ENCODE results near the gene ARSG.
"Not testable (repeated sequence)": the region's sequence is repeated elsewhere in the genome, so short reads cannot be mapped to it uniquely, and the experiment has no call there.

The ARSG gene

DNA sequence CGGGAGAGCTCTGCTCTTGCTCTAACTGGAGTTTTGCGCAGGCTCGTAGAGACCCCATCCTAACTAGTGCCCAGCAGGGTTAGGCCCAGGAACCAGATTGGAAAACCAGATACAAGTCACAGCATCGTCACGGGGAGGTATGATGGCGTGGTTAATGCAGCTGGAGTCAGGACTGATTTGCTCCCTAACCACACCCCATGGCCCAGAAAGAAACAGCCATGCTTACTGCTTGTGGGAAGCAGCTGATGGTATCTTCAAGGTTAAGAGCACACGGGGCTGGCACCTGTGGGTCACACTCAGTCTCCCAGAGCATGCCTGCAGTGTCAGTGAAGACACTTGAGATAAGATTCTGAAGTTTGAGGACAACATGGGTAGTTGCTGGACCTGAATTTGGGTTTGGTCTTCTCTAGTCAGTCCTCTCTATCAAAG is 105.8 kb downstream of the ARSG start:
- no peak for DNase-seq (ENCODE audit: low spot score)

- DNase-seq (ENCODE audit: low spot score) = peak; percentile 85
Observed at GRCh38 chr17:68398691-68399637, 107.7 kb downstream of the ARSG start.

DNA sequence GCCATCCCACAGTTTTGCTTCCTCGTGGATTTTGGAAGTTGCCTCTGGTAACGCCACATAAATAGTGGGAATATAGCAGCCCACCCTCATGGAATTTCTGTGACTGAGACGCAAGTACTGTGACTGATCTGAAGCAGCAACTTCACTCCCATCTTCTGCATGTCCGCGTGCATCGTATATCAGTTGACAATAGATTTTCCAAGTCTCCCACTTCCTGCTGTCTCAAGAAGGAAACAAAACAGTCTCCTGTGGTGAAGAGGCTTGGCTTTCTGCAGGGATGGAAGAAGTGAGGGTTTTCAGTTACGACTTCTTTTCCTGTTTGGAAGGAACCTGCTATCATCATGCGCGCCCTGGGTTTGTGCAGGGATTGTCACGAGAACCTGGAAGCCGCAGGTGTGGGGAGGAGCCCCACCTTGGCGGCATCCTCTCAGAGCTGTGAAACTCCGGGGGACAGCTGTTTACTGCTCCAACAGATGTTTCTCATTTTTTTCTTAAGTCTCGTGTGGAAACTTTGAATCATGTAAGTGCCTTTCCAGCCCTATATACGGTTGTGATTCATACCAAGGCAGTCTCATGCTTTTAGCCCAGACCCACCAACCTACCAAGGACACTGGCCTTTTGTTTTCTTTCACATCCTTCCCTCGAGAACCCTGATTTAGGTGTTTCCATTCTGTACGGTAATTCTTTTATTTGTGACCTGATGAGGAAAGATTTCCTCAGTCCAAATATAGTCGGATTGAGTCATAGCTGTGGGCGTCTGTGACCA is 108.5 kb downstream of the ARSG start:
- no peak for DNase-seq (ENCODE audit: low spot score)

- no peak for DNase-seq (ENCODE audit: low spot score)
Observed at GRCh38 chr17:68400404-68400735, 109.1 kb downstream of the ARSG start.

DNA sequence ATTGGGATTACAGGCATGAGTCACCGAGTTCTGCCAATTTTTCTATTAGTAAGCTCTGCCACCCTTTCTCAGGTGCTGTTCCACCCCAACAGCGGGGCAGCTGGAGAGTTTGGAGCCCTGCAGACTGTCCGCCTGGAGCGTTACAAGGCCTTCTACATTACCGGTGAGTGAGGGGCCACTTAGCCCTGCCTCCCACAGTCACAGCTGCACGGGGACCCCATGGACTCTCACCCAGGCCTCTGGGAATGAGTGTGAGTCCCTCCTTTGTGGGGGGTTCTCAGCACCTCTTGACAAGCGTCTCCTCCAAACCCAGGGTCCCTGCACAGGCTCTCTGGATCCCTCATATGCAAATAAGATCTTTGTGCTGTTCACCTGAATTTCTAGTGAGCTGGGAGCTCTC is 110.0 kb downstream of the ARSG start:
- no peak for DNase-seq (ENCODE audit: low spot score)

DNA sequence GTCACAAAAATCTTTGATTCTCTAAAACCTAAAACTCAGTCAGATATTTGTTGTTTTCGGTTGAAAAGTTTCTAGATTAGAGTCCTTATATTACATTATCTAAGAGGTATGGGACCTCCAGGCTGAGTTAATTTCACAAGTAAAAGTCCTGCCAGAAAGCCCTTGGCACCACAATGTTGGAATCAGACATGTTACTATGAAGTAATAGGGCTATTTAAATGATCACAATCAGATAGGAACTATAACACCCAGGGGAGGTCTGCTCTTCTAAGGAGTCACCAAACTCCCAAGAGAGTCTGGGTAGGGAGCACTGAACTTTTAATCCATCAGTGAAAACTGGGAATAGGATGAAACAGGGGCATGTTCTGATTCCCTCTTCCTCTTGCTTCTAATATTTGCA is 111.8 kb downstream of the ARSG start:
- DNase-seq (ENCODE audit: low spot score) = no peak

DNA sequence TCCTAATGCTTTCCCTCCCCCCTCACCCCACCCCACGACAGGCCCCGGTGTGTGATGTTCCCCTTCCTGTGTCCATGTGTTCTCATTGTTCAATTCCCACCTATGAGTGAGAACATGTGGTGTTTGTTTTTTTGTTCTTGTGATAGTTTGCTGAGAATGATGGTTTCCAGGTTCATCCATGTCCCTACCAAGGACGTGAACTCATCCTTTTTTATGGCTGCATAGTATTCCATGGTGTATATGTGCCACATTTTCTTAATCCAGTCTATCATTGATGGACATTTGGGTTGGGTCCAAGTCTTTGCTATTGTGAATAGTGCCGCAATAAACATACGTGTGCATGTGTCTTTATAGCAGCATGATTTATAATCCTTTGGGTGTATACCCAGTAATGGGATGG is 112.5 kb downstream of the ARSG start:
- DNase-seq (ENCODE audit: low spot score) = not testable (repeated sequence)

DNA sequence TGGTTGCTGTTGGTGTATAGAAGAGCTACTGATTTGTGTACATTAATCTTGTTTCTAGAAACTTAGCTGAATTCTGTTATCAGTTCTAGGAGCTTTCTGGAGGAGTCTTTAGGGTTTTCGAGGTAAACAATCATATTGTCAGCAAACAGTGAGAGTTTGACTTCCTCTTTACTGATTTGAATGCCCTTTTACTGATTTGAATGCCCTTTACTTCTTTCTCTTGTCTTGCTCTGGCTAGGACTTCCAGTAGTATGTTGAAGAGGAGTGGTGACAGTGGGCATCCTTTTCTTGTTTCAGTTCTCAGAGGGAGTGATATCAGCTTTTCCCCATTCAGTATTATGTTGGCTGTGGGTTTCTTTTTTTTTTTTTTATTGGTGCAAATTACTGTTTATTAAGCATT is 116.4 kb downstream of the ARSG start:
- DNase-seq (ENCODE audit: low spot score) = not testable (repeated sequence)

- not testable (repeated sequence) for DNase-seq (ENCODE audit: low spot score)
Observed at GRCh38 chr17:68413597-68414560, 122.6 kb downstream of the ARSG start.

DNA sequence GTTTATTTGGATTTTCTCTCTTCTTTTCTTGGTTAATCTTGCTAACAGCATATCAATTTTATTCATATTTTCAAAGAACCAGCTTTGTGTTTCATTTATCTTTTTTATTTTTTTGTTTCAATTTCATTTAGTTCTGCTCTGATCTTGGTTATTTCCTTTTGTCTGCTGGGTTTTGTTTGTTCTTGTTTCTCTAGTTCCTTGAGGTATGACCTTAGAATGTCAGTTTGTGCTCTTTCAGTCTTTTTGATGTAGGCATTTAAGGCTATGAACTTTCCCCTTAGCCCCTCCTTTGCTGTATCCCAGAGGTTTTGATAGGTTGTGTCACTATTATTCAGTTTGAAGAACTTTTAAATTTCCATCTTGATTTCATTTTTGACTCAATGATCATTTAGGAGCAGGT is 123.6 kb downstream of the ARSG start:
- DNase-seq (ENCODE audit: low spot score) = not testable (repeated sequence)

DNA sequence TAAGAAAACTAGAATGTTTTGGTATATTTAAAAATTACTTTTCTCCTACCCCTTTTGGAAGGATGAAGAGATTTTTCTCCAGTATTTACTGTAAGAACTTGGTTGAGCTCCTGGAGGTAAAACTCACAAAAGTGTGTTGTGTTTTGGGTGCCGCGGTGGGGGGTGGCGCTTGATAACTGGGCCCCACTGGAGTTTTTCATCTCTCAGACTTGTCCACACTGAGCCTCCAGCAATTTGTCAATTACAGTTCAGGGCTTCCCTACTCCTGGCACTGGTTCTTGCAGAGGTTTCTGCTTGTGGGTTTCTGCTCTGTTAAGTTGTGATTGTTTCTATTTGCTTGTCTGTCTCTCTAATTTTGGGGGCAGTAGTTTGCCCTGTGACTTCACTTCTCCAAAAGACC is 126.0 kb downstream of the ARSG start:
- no peak for DNase-seq (ENCODE audit: low spot score)

DNA sequence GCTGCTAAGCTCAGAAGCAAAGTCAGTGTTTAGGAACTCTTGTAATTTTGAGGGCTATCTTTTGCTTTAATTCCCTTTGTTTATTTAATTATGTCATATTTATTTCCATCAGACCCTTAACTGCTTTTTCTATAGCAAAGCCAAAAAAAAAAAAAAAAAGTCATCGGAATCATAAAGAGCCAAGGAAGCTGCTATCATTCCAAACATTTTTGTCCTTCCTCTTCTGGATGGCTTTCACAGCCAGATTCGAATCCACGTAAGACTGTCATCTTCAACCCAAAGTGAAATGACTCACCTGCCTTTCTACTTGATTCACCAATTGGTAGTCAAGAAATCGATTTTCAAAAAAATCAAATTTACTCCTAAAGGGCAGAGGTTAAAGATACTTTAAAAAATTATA is 127.6 kb downstream of the ARSG start:
- no peak for DNase-seq (ENCODE audit: low spot score)

GRCh38 chr17:68420065-68420464 is 128.8 kb downstream of the ARSG start:
- no peak for DNase-seq (ENCODE audit: low spot score)

GRCh38 chr17:68421486-68421885 is 130.2 kb downstream of the ARSG start:
- no peak for DNase-seq (ENCODE audit: low spot score)

- no peak for DNase-seq (ENCODE audit: low spot score)
Observed at GRCh38 chr17:68422821-68423220, 131.5 kb downstream of the ARSG start.

DNA sequence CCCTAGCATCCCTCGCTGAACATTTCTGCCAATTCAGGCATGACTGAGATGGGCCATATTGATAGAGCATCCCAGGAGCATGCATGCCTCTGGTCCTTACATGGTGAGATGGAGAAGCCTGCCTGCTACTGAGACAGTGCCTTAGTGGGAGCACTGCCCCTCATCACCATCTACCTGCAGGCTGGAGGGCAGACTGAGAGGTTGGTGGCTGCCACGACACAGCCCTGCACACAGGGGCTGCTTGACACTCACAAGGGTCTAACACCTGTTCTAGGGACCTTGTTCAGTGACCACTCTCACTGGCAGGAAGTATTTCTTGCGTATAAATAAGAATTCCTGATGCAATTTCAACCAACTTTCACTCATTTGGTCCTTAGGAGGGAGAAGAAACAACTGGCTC is 132.0 kb downstream of the ARSG start:
- DNase-seq (ENCODE audit: low spot score) = no peak

DNA sequence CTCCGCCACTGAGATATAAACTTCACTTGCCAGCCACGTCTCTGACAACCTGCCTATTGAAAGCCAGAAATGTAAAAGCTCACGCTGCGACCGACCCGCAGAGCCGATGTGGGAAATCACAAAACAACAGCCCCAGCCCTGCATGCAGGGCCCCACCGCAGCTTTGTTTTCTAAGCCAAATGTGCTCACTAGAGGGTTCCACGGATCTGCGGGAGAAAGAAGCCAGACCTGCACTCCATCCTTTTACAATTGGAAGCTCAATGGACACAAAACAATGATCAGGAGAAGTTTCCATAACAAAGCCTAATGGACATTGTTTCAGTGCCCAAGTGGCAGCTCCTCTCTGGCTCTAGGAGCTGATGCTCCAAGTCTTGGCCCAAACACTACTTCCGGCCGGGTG is 132.9 kb downstream of the ARSG start:
- no peak for DNase-seq (ENCODE audit: low spot score)

DNA sequence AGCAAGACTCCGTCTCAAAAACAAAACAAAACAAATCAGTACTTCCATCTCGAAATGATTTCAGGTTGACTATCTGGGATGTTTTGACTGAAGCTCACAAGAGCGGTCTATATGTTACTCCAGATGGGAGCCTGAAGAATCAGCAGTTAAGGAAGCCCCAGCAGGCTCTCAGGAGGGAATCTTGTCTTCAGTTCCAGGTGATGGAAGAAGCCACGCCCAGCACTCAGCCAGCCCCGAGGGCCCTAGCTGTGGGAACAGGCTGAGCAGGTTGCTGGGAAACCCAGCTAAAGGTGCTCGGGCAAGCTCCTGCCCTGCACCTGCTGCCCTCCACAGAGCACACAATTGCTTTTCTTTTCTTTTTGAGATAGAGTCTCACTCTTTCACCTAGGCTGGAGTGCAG is 133.6 kb downstream of the ARSG start:
- DNase-seq (ENCODE audit: low spot score) = no peak

- no peak for DNase-seq (ENCODE audit: low spot score)
Observed at GRCh38 chr17:68425979-68426378, 134.7 kb downstream of the ARSG start.

DNA sequence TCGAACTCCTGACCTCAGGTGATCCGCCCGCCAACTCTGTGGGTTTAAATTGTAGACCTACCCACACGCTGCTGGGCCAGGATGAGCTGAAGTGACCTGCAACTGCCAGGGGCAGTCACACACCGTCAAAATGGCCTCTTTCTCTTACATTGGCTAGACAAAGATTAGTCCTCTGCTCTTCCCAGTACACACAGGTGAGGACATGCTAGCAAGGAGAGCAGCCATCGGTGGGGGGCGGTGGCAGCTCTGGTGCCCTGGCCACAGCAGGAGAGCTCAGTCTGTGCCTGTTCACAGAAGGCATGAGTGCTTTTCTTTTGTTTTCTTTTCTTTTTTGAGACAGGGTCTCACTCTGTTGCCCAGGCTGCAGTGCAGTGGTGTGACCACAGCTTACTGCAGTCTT is 136.3 kb downstream of the ARSG start:
- no peak for DNase-seq (ENCODE audit: low spot score)

DNA sequence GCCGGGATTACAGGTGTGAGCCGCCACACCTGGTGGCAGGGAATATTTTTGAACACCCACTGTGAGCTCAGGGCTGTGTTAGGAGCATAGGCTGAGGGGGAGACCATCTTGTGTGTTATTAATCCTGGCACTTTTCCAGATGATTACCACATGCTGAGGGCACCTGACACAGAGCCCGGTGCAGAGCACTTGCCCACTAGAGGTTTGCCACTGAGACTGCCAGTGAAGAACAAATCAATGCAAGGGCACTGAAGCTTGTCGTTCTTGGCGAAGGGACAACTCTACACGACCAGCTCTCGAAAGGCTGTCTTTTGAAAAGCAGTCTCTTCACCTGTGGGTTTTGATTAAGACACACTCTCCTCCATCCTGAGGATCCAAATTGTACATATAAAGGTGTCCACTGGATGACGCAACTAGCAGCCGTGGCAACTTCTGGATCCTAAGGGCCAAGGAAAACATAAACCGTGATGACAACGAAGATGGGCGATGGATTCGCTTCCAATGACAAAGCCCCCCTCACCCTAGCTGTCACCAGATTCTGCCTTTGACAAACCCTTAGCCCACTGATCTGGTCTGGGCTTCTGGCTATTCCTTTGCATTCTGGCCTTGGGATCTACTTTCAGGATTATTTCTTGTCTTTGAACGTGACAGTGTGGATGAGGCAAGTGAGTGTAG is 137.3 kb downstream of the ARSG start:
- no peak for DNase-seq (ENCODE audit: low spot score)

DNA sequence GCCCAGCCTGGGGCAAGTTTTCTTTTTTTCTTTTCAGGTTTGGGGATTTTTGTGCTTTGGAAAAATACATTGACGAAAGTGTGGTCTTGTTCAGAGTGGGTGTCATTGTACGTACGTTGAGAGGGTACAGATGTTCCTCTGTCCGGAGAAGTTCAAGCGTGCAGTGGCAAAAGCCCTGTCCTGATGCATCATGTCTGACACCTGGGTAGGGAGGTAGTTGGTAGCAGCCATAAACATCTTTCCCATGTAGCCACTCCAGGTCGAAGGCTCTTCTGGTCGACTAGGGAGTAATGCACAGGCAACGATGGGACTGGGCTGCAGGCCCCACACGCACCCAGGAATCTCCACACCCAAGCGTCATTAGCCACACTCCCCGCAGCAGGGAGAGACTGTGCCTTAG is 138.6 kb downstream of the ARSG start:
- DNase-seq (ENCODE audit: low spot score) = no peak

All from HuH-7 (cell line).